Nephron (organoid): ENCODE data around the gene ADTRP.
A peak's percentile ranks its signal among the peaks of the same experiment; 100 is the strongest.
"Not testable (repeated sequence)": the region's sequence is repeated elsewhere in the genome, so short reads cannot be mapped to it uniquely, and the experiment has no call there.

Source experiments
- H3K27ac Mint-ChIP-seq, 3 experiments: 2 replicates each; pipeline ENCODE4 v1.8.0; 2020; ENCODE audit warnings: mixed read lengths in 3 of 3, mild to moderate bottlenecking in 2 of 3, moderate library complexity in 1 of 3
- H3K27me3 Mint-ChIP-seq: 2 replicates; pipeline ENCODE4 v1.8.0; 2021; ENCODE audit warnings: low read depth, mild to moderate bottlenecking, moderate library complexity, mixed read lengths
- H3K36me3 Mint-ChIP-seq: 2 replicates; pipeline ENCODE4 v1.8.0; 2020; ENCODE audit warnings: low read depth, mixed read lengths
- H3K4me1 Mint-ChIP-seq: 2 replicates; pipeline ENCODE4 v1.8.0; 2020; ENCODE audit warnings: mixed read lengths
- H3K4me3 Mint-ChIP-seq, 3 experiments: 2 replicates each; pipeline ENCODE4 v1.8.0; 2020; ENCODE audit warnings: mild to moderate bottlenecking in 3 of 3, mixed read lengths in 3 of 3, moderate library complexity in 2 of 3
- H3K9me3 Mint-ChIP-seq: 2 replicates; pipeline ENCODE4 v1.8.0; 2020; ENCODE audit warnings: mixed read lengths
- TF ChIP-seq, protein P1 (sequence below), 3 experiments: fragments of 200-600 bp; sonication (generic); IDR thresholded peaks; one replicate each; pipeline ENCODE4 v1.5.0; 2021; ENCODE audit warnings: antibody characterized with exemption in 3 of 3; ENCODE audit not compliant: unreplicated experiment in 3 of 3

Gene ADTRP

DNA sequence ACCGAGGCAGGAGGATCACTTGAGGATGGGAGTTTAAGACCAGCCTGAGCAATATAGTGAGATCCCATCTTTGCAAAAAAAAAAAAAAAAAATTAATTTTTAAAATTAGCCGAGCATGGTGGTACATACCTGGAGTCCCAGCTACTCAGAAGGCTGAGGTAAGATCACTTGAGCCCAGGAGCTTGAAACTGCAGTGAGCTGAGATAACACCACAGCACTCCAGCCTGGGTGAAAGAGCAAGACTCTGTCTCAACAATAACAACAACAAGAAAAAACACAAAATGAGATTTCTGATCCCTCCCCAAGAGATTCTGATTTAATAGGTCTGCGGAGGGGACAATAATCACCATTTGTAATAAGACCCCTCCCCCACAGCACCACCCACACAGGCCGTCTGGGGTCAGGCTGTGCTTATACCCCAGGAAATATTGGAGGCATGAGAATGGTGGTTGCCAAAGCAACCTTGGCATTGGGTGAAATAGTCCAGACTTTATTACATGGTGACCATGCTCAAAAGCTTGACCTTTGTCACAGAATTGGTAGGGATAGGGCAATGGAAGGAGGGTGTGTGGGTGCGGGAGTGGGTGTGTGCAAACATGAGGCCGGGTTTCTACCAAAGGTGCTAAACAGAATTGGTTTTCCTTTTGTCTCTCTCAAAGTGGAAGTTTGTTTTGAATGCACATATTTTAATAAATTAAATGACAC is 24.4 kb upstream of the ADTRP start:
- no peaks in the 10 kb centered on the region for H3K27me3 Mint-ChIP-seq
- TF ChIP-seq, protein P1, sequence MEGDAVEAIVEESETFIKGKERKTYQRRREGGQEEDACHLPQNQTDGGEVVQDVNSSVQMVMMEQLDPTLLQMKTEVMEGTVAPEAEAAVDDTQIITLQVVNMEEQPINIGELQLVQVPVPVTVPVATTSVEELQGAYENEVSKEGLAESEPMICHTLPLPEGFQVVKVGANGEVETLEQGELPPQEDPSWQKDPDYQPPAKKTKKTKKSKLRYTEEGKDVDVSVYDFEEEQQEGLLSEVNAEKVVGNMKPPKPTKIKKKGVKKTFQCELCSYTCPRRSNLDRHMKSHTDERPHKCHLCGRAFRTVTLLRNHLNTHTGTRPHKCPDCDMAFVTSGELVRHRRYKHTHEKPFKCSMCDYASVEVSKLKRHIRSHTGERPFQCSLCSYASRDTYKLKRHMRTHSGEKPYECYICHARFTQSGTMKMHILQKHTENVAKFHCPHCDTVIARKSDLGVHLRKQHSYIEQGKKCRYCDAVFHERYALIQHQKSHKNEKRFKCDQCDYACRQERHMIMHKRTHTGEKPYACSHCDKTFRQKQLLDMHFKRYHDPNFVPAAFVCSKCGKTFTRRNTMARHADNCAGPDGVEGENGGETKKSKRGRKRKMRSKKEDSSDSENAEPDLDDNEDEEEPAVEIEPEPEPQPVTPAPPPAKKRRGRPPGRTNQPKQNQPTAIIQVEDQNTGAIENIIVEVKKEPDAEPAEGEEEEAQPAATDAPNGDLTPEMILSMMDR (IDR thresholded peaks at IDR 0.05; ENCODE audit: unreplicated experiment in 3 of 3) = no peak
- H3K9me3 Mint-ChIP-seq = no peaks in the 10 kb centered on the region
- H3K36me3 Mint-ChIP-seq = no peaks in the 10 kb centered on the region
- no peak overlapping the region for H3K27ac Mint-ChIP-seq
- peaks cover 18% of the 10 kb centered on the region for H3K4me1 Mint-ChIP-seq
- no peak overlapping the region for H3K4me3 Mint-ChIP-seq

- not testable (repeated sequence) for H3K4me3 Mint-ChIP-seq, H3K27me3 Mint-ChIP-seq, H3K36me3 Mint-ChIP-seq, H3K9me3 Mint-ChIP-seq, H3K4me1 Mint-ChIP-seq, H3K27ac Mint-ChIP-seq
Measured at GRCh38 chr6:11800531-11800930, 21.9 kb upstream of the ADTRP start.

DNA sequence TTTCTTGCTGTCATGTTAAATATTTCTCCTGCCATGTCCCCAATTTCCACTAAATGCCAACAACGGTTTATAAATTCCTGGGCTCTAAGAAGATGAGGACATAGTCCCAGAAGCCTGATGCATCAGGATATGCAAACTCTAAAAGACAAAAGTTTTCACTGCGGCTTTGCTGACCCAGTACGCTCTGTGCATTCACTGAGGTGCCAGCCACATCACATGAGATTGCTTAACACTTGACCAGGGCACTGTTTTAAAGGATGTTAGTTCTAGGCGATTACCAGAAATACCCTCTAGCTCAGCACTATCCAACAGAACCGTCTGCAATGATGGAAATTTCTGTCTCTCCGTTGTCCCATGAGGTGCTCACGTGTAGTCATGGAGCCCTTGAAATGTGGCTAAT is 19.9 kb upstream of the ADTRP start:
- H3K36me3 Mint-ChIP-seq = no peaks in the 10 kb centered on the region
- TF ChIP-seq, protein P1 (IDR thresholded peaks at IDR 0.05; ENCODE audit: unreplicated experiment in 3 of 3) = no peak
- H3K4me1 Mint-ChIP-seq = peaks cover 7% of the 10 kb centered on the region
- H3K27me3 Mint-ChIP-seq = no peaks in the 10 kb centered on the region
- H3K27ac Mint-ChIP-seq = no peak overlapping the region
- H3K4me3 Mint-ChIP-seq = no peak overlapping the region
- H3K9me3 Mint-ChIP-seq = peaks cover 6% of the 10 kb centered on the region

DNA sequence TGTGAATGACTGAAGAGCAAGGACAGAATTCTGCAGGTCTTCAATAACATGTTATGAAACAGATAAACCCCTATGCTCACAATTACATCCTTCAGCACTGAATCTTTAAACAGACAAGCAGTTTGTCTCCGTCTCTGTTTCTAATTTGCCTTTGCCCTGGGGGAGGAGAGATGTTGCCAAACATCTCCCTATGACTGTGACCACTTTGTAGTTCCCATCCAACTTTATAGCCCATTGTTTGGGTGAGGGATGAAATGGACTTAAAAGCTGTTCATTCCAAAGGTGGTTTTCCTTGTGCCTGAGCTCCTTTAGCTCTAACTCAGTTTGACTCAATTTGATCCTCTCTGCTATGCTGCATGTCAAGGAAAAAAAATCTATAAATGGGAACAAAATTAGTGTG is 19.5 kb upstream of the ADTRP start:
- H3K4me3 Mint-ChIP-seq = no peak overlapping the region
- no peaks in the 10 kb centered on the region for H3K27me3 Mint-ChIP-seq
- no peak overlapping the region for H3K27ac Mint-ChIP-seq
- peaks cover 6% of the 10 kb centered on the region for H3K4me1 Mint-ChIP-seq
- H3K36me3 Mint-ChIP-seq = no peaks in the 10 kb centered on the region
- TF ChIP-seq, protein P1 (IDR thresholded peaks at IDR 0.05; ENCODE audit: unreplicated experiment in 3 of 3) = no peak
- peaks cover 8% of the 10 kb centered on the region for H3K9me3 Mint-ChIP-seq

DNA sequence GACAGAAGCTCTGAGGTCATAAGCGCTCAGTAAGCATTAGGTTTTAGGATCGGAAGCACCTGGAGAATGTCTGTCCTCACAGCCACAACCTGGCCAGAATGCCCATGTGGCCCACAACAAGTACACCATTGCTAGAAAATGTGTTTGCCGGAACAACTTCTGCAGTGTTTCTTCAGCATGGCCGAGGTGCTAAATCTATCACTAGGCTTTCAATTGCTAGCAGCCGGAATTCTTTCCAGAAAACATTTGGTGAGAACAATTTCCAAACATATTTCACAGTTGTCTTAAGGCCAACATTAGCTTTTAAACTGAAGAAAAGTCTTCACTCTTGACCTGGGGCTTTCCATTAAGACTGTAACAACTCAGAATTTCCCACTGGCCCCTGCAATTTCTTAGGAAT is 18.2 kb upstream of the ADTRP start:
- Mint-ChIP-seq H3K4me3 (no peak overlapping the region), H3K27me3 (no peaks in the 10 kb centered on the region)

GRCh38 chr6:11795403-11795802 is 16.8 kb upstream of the ADTRP start:
- H3K27me3 Mint-ChIP-seq = no peaks in the 10 kb centered on the region
- peaks cover 6% of the 10 kb centered on the region for H3K4me1 Mint-ChIP-seq
- H3K27ac Mint-ChIP-seq = peak overlapping the region; percentile 20 to 83 (median 54)
- TF ChIP-seq, protein P1 (IDR thresholded peaks at IDR 0.05; ENCODE audit: unreplicated experiment in 3 of 3) = no peak
- H3K36me3 Mint-ChIP-seq = no peaks in the 10 kb centered on the region
- H3K4me3 Mint-ChIP-seq = no peak overlapping the region
- H3K9me3 Mint-ChIP-seq = peaks cover 13% of the 10 kb centered on the region

More for the DNA sequence above, 18.2 kb upstream of the ADTRP start:
- peaks cover 6% of the 10 kb centered on the region for H3K4me1 Mint-ChIP-seq
- H3K27ac Mint-ChIP-seq = no peak overlapping the region
- TF ChIP-seq, protein P1 (IDR thresholded peaks at IDR 0.05; ENCODE audit: unreplicated experiment in 3 of 3) = no peak
- H3K9me3 Mint-ChIP-seq = peaks cover 13% of the 10 kb centered on the region
- no peaks in the 10 kb centered on the region for H3K36me3 Mint-ChIP-seq
